Kidney epithelial cell (primary cell): ENCODE results near the gene CAVIN2. TPM values are rescaled to one million over a fixed set of nuclear protein-coding genes. Genes with fewer than 3 reads are reported as not detected.

Source experiments
- DNase-seq: peaks from one replicate; pipeline ENCODE4 v3.0.0-alpha.2; 2010; ENCODE audit warnings: low read depth
- H3K27me3 ChIP-seq: 2 replicates; pipeline ENCODE4 v1.6.0; 2011; ENCODE audit warnings: low read length; ENCODE audit not compliant: control insufficient read depth, insufficient read depth
- H3K36me3 ChIP-seq: 2 replicates; pipeline ENCODE4 v1.5.1; 2011; ENCODE audit warnings: low read length; ENCODE audit not compliant: control insufficient read depth, insufficient read depth
- H3K4me3 ChIP-seq: 2 replicates; pipeline ENCODE4 v1.5.1; 2011; ENCODE audit warnings: low read depth, mild to moderate bottlenecking, control low read depth, low read length
- CTCF ChIP-seq: IDR thresholded peaks from 2 replicates; pipeline ENCODE4 v1.5.1; 2011; ENCODE audit warnings: mild to moderate bottlenecking, moderate library complexity, low read length, control low read depth, inconsistent platforms; ENCODE audit not compliant: insufficient read depth, poor library complexity, severe bottlenecking
- total RNA-seq: library from RNA; depleted of rRNA; stranded (reverse); fragments of >200 nt; gene quantifications from 2 replicates; pipeline ENCODE4 v1.2.3, GENCODE V29; 2015

The CAVIN2 gene
- total RNA-seq, 1 donor from 2014 or later, result 0.21 TPM

GRCh38 chr2:191881982-191882816 is 35.3 kb upstream of the CAVIN2 start:
- H3K36me3 ChIP-seq, result no peaks in the 10 kb centered on the region
- DNase-seq, result no peak

GRCh38 chr2:191878548-191879279 is 31.8 kb upstream of the CAVIN2 start:
- H3K4me3 ChIP-seq, result no peak overlapping the region
- H3K27me3 ChIP-seq, result no peaks in the 10 kb centered on the region
- TF ChIP-seq CTCF, result no peak
- no peaks in the 10 kb centered on the region for H3K36me3 ChIP-seq
- DNase-seq, result peak; percentile 83

More at GRCh38 chr2:191881982-191882816, 35.3 kb upstream of the CAVIN2 start:
- TF ChIP-seq CTCF, result no peak
- H3K27me3 ChIP-seq, result no peaks in the 10 kb centered on the region
- no peak overlapping the region for H3K4me3 ChIP-seq

GRCh38 chr2:191877875-191878274 is 31.0 kb upstream of the CAVIN2 start:
- no peak for DNase-seq
- no peak overlapping the region for H3K4me3 ChIP-seq
- H3K27me3 ChIP-seq, result no peaks in the 10 kb centered on the region
- H3K36me3 ChIP-seq, result no peaks in the 10 kb centered on the region
- TF ChIP-seq CTCF, result no peak

- DNase-seq, result no peak
- Histone ChIP-seq H3K36me3 (no peaks in the 10 kb centered on the region), H3K27me3 (no peaks in the 10 kb centered on the region), H3K4me3 (no peak overlapping the region)
- no peak for TF ChIP-seq CTCF
Observed at GRCh38 chr2:191875859-191876258, 29.0 kb upstream of the CAVIN2 start.

GRCh38 chr2:191870744-191871143 is 23.9 kb upstream of the CAVIN2 start:
- Histone ChIP-seq H3K36me3 (no peaks in the 10 kb centered on the region), H3K27me3 (no peaks in the 10 kb centered on the region), H3K4me3 (no peak overlapping the region)
- TF ChIP-seq CTCF, result no peak
- DNase-seq, result no peak
